K562 (cell line): Measurements from ENCODE around the gene SRPK3.

Source experiments
- EGR1 ChIP-seq: fragments of 450-650 bp; conservative IDR thresholded peaks from 2 replicates; pipeline ENCODE4 v1.6.1; 2017; ENCODE audit warnings: mild to moderate bottlenecking
- NFYB ChIP-seq: IDR thresholded peaks from 2 replicates; pipeline ENCODE4 v1.6.1; 2011; ENCODE audit warnings: mild to moderate bottlenecking, moderate library complexity; ENCODE audit not compliant: insufficient read length; ENCODE audit errors: extremely low read depth
- NR2F6 ChIP-seq: fragments of 450-650 bp; formaldehyde crosslinking; IDR thresholded peaks from 2 replicates; pipeline ENCODE4 v1.4.0; 2020; ENCODE audit warnings: mild to moderate bottlenecking
- NR3C1 ChIP-seq: sonication (generic); formaldehyde crosslinking; IDR thresholded peaks from 2 replicates; pipeline ENCODE4 v1.8.1; 2022; ENCODE audit warnings: missing genetic modification reagents
- POLR3G ChIP-seq: IDR thresholded peaks from 2 replicates; pipeline ENCODE4 v1.6.1; 2011; ENCODE audit not compliant: insufficient read length, insufficient replicate concordance; ENCODE audit errors: extremely low read depth
- SMC3 ChIP-seq: conservative IDR thresholded peaks from 2 replicates; pipeline ENCODE4 v1.6.1; 2011; ENCODE audit warnings: low read depth, low read length, improper control_type of control experiment; ENCODE audit not compliant: insufficient read depth
- SRF ChIP-seq, 2 experiments: fragments of 250-450, 450-650 bp in 1 of 2; sonication (Bioruptor Pico) in 1 of 2; sonication (generic) in 1 of 2; formaldehyde crosslinking; IDR thresholded peaks; 2 replicates each; pipeline versions ENCODE4 v1.5.0 to v1.5.1; 2020 to 2022; ENCODE audit warnings: mild to moderate bottlenecking in 1 of 2, missing genetic modification reagents in 1 of 2
- TSC22D4 ChIP-seq: fragments of 450-650 bp; IDR thresholded peaks from 2 replicates; pipeline ENCODE4 v1.6.1; 2016; ENCODE audit warnings: missing genetic modification characterization, missing biosample characterization, control low read depth
- TF ChIP-seq, protein P1 (sequence below), 2 experiments: IDR thresholded peaks; 2 replicates each; pipeline ENCODE4 v1.6.1; 2011; ENCODE audit warnings: borderline replicate concordance in 1 of 2, control low read depth in 1 of 2, low read depth in 1 of 2, low read length in 1 of 2, mild to moderate bottlenecking in 1 of 2, mixed read lengths in 1 of 2, moderate library complexity in 1 of 2; ENCODE audit not compliant: insufficient read depth in 1 of 2, insufficient read length in 1 of 2, poor library complexity in 1 of 2, severe bottlenecking in 1 of 2; ENCODE audit errors: extremely low read depth in 1 of 2
- TF ChIP-seq, protein P2 (sequence below), 3 experiments: IDR thresholded peaks in 2 of 3; conservative IDR thresholded peaks in 1 of 3; 2 replicates each; pipeline ENCODE4 v1.5.1; 2011 to 2012; ENCODE audit warnings: low read length in 3 of 3, mild to moderate bottlenecking in 3 of 3, control low read depth in 2 of 3, improper control_type of control experiment in 1 of 3, inconsistent platforms in 1 of 3, low read depth in 1 of 3, mixed read lengths in 1 of 3, moderate library complexity in 1 of 3; ENCODE audit not compliant: insufficient read depth in 2 of 3
- TF ChIP-seq, protein P3 (sequence below), 2 experiments: IDR thresholded peaks in 1 of 2; conservative IDR thresholded peaks in 1 of 2; 2 replicates each; pipeline ENCODE4 v1.6.1; 2016; ENCODE audit warnings: low read depth in 2 of 2, mild to moderate bottlenecking in 1 of 2, missing compliant biosample characterization in 1 of 2, missing genetic modification characterization in 1 of 2, moderate library complexity in 1 of 2
- TF ChIP-seq, protein P4 (sequence below): fragments of 450-650 bp; IDR thresholded peaks from 2 replicates; pipeline ENCODE4 v1.6.1; 2016; ENCODE audit warnings: borderline replicate concordance

DNA sequence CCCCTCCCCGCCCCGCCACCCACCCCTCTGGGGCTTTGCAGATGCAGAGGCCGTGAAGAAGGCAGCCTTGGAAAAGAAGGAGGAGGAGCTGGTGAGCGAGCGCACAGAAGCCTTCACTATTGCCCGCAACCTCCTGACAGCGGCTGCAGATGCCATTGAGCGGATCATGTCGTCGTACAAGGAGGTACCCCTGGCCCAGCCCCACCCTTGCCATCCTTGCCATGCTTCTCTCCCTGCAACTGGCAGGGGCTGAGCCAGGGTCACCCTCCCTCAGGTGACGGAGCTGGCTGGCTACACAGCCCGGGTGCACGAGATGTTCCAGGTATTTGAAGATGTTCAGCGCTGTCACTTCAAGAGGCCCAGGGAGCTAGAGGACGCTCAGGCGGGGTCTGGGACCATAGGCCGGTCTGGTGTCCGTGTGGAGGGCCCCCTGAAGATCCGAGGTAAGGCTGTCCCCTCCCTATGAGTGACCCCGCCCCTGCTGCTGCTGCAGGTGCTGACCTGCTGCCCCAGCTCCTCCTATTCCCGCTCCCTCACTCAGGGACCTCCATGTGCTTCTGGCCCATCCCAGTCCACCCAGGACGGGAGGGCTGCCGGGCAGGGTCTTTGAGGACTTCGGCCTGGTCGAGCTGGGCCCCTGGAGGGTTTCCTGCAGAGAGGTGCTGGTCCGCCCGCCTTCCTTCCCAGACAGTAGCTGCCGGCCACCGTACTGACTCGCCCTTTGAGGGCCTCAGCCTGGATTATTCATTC lies 44.6 kb upstream of the SRPK3 start:
- TF ChIP-seq SRF (CRISPR knock-in tag; IDR thresholded peaks at IDR 0.05): no peak
- TF ChIP-seq NR2F6 (CRISPR knock-in tag): no peak
- TF ChIP-seq NR3C1 (CRISPR knock-in tag): no peak
- TF ChIP-seq, protein P1, sequence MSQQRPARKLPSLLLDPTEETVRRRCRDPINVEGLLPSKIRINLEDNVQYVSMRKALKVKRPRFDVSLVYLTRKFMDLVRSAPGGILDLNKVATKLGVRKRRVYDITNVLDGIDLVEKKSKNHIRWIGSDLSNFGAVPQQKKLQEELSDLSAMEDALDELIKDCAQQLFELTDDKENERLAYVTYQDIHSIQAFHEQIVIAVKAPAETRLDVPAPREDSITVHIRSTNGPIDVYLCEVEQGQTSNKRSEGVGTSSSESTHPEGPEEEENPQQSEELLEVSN (IDR thresholded peaks at IDR 0.05; ENCODE audit: borderline replicate concordance in 1 of 2, extremely low read depth in 1 of 2, insufficient read depth in 1 of 2, insufficient read length in 1 of 2, low read depth in 1 of 2, low read length in 1 of 2, poor library complexity in 1 of 2, severe bottlenecking in 1 of 2): no peak
- TF ChIP-seq TSC22D4 (tag): no peak
- TF ChIP-seq EGR1: no peak
- no peak for TF ChIP-seq NFYB
- TF ChIP-seq SMC3: no peak
- no peak for TF ChIP-seq POLR3G
- TF ChIP-seq, protein P2, sequence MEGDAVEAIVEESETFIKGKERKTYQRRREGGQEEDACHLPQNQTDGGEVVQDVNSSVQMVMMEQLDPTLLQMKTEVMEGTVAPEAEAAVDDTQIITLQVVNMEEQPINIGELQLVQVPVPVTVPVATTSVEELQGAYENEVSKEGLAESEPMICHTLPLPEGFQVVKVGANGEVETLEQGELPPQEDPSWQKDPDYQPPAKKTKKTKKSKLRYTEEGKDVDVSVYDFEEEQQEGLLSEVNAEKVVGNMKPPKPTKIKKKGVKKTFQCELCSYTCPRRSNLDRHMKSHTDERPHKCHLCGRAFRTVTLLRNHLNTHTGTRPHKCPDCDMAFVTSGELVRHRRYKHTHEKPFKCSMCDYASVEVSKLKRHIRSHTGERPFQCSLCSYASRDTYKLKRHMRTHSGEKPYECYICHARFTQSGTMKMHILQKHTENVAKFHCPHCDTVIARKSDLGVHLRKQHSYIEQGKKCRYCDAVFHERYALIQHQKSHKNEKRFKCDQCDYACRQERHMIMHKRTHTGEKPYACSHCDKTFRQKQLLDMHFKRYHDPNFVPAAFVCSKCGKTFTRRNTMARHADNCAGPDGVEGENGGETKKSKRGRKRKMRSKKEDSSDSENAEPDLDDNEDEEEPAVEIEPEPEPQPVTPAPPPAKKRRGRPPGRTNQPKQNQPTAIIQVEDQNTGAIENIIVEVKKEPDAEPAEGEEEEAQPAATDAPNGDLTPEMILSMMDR (IDR thresholded peaks at IDR 0.05 in 2 of 3, conservative IDR thresholded peaks at IDR 0.05 in 1 of 3; ENCODE audit: insufficient read depth in 2 of 3, low read depth in 1 of 3, low read length in 3 of 3): no peak
- TF ChIP-seq, protein P3, sequence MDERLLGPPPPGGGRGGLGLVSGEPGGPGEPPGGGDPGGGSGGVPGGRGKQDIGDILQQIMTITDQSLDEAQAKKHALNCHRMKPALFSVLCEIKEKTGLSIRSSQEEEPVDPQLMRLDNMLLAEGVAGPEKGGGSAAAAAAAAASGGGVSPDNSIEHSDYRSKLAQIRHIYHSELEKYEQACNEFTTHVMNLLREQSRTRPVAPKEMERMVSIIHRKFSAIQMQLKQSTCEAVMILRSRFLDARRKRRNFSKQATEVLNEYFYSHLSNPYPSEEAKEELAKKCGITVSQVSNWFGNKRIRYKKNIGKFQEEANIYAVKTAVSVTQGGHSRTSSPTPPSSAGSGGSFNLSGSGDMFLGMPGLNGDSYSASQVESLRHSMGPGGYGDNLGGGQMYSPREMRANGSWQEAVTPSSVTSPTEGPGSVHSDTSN (CRISPR knock-in tag; IDR thresholded peaks at IDR 0.05; ENCODE audit: low read depth): no peak
- TF ChIP-seq, protein P3 (tag; conservative IDR thresholded peaks at IDR 0.05; ENCODE audit: low read depth): no peak
- TF ChIP-seq, protein P4, sequence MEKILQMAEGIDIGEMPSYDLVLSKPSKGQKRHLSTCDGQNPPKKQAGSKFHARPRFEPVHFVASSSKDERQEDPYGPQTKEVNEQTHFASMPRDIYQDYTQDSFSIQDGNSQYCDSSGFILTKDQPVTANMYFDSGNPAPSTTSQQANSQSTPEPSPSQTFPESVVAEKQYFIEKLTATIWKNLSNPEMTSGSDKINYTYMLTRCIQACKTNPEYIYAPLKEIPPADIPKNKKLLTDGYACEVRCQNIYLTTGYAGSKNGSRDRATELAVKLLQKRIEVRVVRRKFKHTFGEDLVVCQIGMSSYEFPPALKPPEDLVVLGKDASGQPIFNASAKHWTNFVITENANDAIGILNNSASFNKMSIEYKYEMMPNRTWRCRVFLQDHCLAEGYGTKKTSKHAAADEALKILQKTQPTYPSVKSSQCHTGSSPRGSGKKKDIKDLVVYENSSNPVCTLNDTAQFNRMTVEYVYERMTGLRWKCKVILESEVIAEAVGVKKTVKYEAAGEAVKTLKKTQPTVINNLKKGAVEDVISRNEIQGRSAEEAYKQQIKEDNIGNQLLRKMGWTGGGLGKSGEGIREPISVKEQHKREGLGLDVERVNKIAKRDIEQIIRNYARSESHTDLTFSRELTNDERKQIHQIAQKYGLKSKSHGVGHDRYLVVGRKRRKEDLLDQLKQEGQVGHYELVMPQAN: no peak
